Keratinocyte (primary cell): ENCODE measurements around the gene SYNE2. TPM values are rescaled to one million over a fixed set of nuclear protein-coding genes. Genes with fewer than 3 reads are reported as not detected.
A peak's percentile ranks its signal among the peaks of the same experiment; 100 is the strongest.

Experiments
- DNase-seq: peaks from one replicate; pipeline ENCODE4 v3.0.0-alpha.2; 2011; ENCODE audit warnings: low read depth, missing footprints, low spot score
- FAIRE-seq: peaks from 2 replicates; lab custom pipeline; 2011; peaks lifted over from hg19 to GRCh38; lab: Jason Lieb, UNC
- H2AFZ ChIP-seq: 2 replicates; pipeline ENCODE4 v1.6.0; 2012; ENCODE audit warnings: low read length, control low read depth, inconsistent platforms; ENCODE audit not compliant: control insufficient read depth
- H3K27ac ChIP-seq: 2 replicates; pipeline ENCODE4 v1.5.1; 2011; ENCODE audit warnings: low read length; ENCODE audit not compliant: control insufficient read depth, insufficient read depth
- H3K27me3 ChIP-seq: 3 replicates; pipeline ENCODE4 v1.6.0; 2011; ENCODE audit warnings: low read length; ENCODE audit not compliant: control insufficient read depth, insufficient read depth; ENCODE audit errors: extremely low read depth
- H3K36me3 ChIP-seq, 2 experiments: 2 replicates in 1 of 2; 3 replicates in 1 of 2; pipeline ENCODE4 v1.5.1; 2011; ENCODE audit warnings: low read length in 2 of 2, mild to moderate bottlenecking in 1 of 2; ENCODE audit not compliant: control insufficient read depth in 2 of 2, insufficient read depth in 2 of 2; ENCODE audit errors: extremely low read depth in 1 of 2
- H3K4me1 ChIP-seq: 3 replicates; pipeline ENCODE4 v1.5.1; 2011; ENCODE audit warnings: low read length; ENCODE audit not compliant: control insufficient read depth, insufficient read depth; ENCODE audit errors: extremely low read depth
- H3K4me2 ChIP-seq: 3 replicates; pipeline ENCODE4 v1.6.0; 2011; ENCODE audit warnings: low read depth, low read length; ENCODE audit not compliant: control insufficient read depth, insufficient read depth; ENCODE audit errors: extremely low read depth
- H3K4me3 ChIP-seq, 3 experiments: fragments of 200-600 bp in 1 of 3; sonication (generic) in 1 of 3; 2 replicates in 2 of 3; 3 replicates in 1 of 3; pipeline ENCODE4 v1.5.1; 2011 to 2016; ENCODE audit warnings: low read length in 3 of 3, mild to moderate bottlenecking in 3 of 3, control low read depth in 2 of 3, inconsistent platforms in 1 of 3, low read depth in 1 of 3, mixed read lengths in 1 of 3, mixed run types in 1 of 3, moderate library complexity in 1 of 3; ENCODE audit not compliant: control insufficient read depth in 2 of 3, insufficient read depth in 2 of 3; ENCODE audit errors: extremely low read depth in 1 of 3
- H3K79me2 ChIP-seq: 2 replicates; pipeline ENCODE4 v1.6.0; 2012; ENCODE audit warnings: low read length; ENCODE audit not compliant: control insufficient read depth, insufficient read depth
- H3K9ac ChIP-seq: 3 replicates; pipeline ENCODE4 v1.6.0; 2011; ENCODE audit warnings: low read length; ENCODE audit not compliant: control insufficient read depth, insufficient read depth; ENCODE audit errors: extremely low read depth
- H3K9me1 ChIP-seq: 3 replicates; pipeline ENCODE4 v1.6.0; 2011; ENCODE audit warnings: low read length; ENCODE audit not compliant: control insufficient read depth, insufficient read depth; ENCODE audit errors: extremely low read depth
- H3K9me3 ChIP-seq: 2 replicates; pipeline ENCODE4 v1.5.1; 2012; ENCODE audit warnings: low read depth, low read length; ENCODE audit not compliant: control insufficient read depth
- H4K20me1 ChIP-seq: 3 replicates; pipeline ENCODE4 v1.6.0; 2011; ENCODE audit warnings: low read length; ENCODE audit not compliant: control insufficient read depth, insufficient read depth; ENCODE audit errors: extremely low read depth
- EZH2 ChIP-seq: IDR thresholded peaks from one replicate; pipeline ENCODE4 v1.6.1; 2012; ENCODE audit warnings: inconsistent platforms, mild to moderate bottlenecking, low read length, moderate library complexity
- dilution Hi-C: fragments of 300-500 bp; cut with MboI; formaldehyde crosslinking; loops from one replicate; pipeline ENCODE4 v1.7.0; 2020; ENCODE audit warnings: low sequenced_read_pairs; ENCODE audit not compliant: extremely low pct_ligation_motif_present
- polyA plus RNA-seq, 5 experiments: library from polyadenylated mRNA; depleted of rRNA in 3 of 5; stranded (reverse) in 3 of 5; stranded (forward) in 1 of 5; unstranded in 1 of 5; fragments of >200 nt; gene quantifications; 1 replicate in 1 of 5; 2 replicates in 3 of 5; 3 replicates in 1 of 5; pipeline versions ENCODE4 v1.2.1 to v1.2.3, GENCODE V29; 2011 to 2012; ENCODE audit warnings: missing spikeins in 2 of 5, low read depth in 1 of 5, low replicate concordance in 1 of 5
- TF ChIP-seq, protein P1 (sequence below), 3 experiments: IDR thresholded peaks in 1 of 3; conservative IDR thresholded peaks in 1 of 3; optimal IDR thresholded peaks in 1 of 3; 2 replicates in 2 of 3; 3 replicates in 1 of 3; pipeline versions ENCODE3 to v1.5.1; 2011; ENCODE audit warnings: low read length in 3 of 3, mild to moderate bottlenecking in 3 of 3, moderate library complexity in 2 of 3, control low read depth in 1 of 3, inconsistent platforms in 1 of 3; ENCODE audit not compliant: insufficient read depth in 2 of 3; ENCODE audit errors: extremely low read depth in 1 of 3

SYNE2 gene
- polyA plus RNA-seq, 1 donor (not counting 4 experiments of a cell fraction or from before 2014, with no cell fraction given), result 9.9 TPM

- FAIRE-seq (peak; percentile 59), DNase-seq (peak; percentile 7)
- no peak overlapping the region for H3K4me3 ChIP-seq
- TF ChIP-seq, protein P1, sequence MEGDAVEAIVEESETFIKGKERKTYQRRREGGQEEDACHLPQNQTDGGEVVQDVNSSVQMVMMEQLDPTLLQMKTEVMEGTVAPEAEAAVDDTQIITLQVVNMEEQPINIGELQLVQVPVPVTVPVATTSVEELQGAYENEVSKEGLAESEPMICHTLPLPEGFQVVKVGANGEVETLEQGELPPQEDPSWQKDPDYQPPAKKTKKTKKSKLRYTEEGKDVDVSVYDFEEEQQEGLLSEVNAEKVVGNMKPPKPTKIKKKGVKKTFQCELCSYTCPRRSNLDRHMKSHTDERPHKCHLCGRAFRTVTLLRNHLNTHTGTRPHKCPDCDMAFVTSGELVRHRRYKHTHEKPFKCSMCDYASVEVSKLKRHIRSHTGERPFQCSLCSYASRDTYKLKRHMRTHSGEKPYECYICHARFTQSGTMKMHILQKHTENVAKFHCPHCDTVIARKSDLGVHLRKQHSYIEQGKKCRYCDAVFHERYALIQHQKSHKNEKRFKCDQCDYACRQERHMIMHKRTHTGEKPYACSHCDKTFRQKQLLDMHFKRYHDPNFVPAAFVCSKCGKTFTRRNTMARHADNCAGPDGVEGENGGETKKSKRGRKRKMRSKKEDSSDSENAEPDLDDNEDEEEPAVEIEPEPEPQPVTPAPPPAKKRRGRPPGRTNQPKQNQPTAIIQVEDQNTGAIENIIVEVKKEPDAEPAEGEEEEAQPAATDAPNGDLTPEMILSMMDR (optimal IDR thresholded peaks at IDR 0.05 in 1 of 3, IDR thresholded peaks at IDR 0.05 in 1 of 3, conservative IDR thresholded peaks at IDR 0.05 in 1 of 3; ENCODE audit: extremely low read depth in 1 of 3, insufficient read depth in 2 of 3, low read length in 3 of 3), result no peak
- no peak for TF ChIP-seq EZH2
- peaks cover 12% of the 10 kb centered on the region for H3K4me1 ChIP-seq
- H3K9me1 ChIP-seq, result no peaks in the 10 kb centered on the region
- dilution Hi-C loops, result no loop called here
- H3K27me3 ChIP-seq, result no peaks in the 10 kb centered on the region
- H3K36me3 ChIP-seq, result peaks cover 16 to 27% of the 10 kb centered on the region in 2 experiments
- peak overlapping the region; percentile 36 for H3K27ac ChIP-seq
- peak overlapping the region; percentile 50 for H3K4me2 ChIP-seq
- H3K79me2 ChIP-seq, result no peaks in the 10 kb centered on the region
- no peaks in the 10 kb centered on the region for H4K20me1 ChIP-seq
- peak overlapping the region; percentile 3 for H2AFZ ChIP-seq
- H3K9ac ChIP-seq, result no peak overlapping the region
- H3K9me3 ChIP-seq, result no peaks in the 10 kb centered on the region
Measured at GRCh38 chr14:64213086-64213485, 360.3 kb downstream of the SYNE2 start.

- Histone ChIP-seq H4K20me1 (no peaks in the 10 kb centered on the region), H3K9me1 (no peaks in the 10 kb centered on the region), H3K4me2 (peak overlapping the region; percentile 50), H3K4me1 (peaks cover 12% of the 10 kb centered on the region), H3K4me3 (no peak overlapping the region), H3K9ac (no peak overlapping the region), H3K79me2 (no peaks in the 10 kb centered on the region), H2AFZ (no peak overlapping the region), H3K9me3 (no peaks in the 10 kb centered on the region), H3K36me3 (peaks cover 13 to 22% of the 10 kb centered on the region in 2 experiments), H3K27me3 (no peaks in the 10 kb centered on the region), H3K27ac (peak overlapping the region; percentile 36)
- DNase-seq (no peak), FAIRE-seq (no peak)
- TF ChIP-seq, protein P1 (optimal IDR thresholded peaks at IDR 0.05 in 1 of 3, IDR thresholded peaks at IDR 0.05 in 1 of 3, conservative IDR thresholded peaks at IDR 0.05 in 1 of 3; ENCODE audit: extremely low read depth in 1 of 3, insufficient read depth in 2 of 3, low read length in 3 of 3), result no peak
- TF ChIP-seq EZH2, result no peak
- dilution Hi-C loops, result no loop called here
Measured at GRCh38 chr14:64213853-64214570, 361.2 kb downstream of the SYNE2 start.
